Measurements from ENCODE around the gene MSI1. TPM values are rescaled to one million over a fixed set of nuclear protein-coding genes. Genes with fewer than 3 reads are reported as not detected.

MSI1 gene
- total RNA-seq, 2 donors from 2014 or later, result 0.66 to 1.3 TPM

GRCh38 chr12:120292411-120292660 lies 76.6 kb downstream of the MSI1 start:
- peak; percentile 4 for ATAC-seq
- intact Hi-C loops (cut with DNase I), result no loop called here

More at GRCh38 chr12:120292411-120292660, 76.6 kb downstream of the MSI1 start:
- peak overlapping the region; percentile 21 to 51 for H3K4me3 ChIP-seq
- DNase-seq, result no peak
- no peaks in the 10 kb centered on the region for H3K36me3 ChIP-seq (replicated peaks in 1 of 2; ENCODE audit: insufficient read depth in 1 of 2, low read depth in 2 of 2)
- H3K27ac ChIP-seq, result peak overlapping the region; percentile 98 to 99 (median 99)
- H3K4me1 ChIP-seq, result peaks cover 18% of the 10 kb centered on the region
- WGBS, 2 donors, result 0% methylated on average over 17 of the region's 17 CpGs
- no peaks in the 10 kb centered on the region for H3K9me3 ChIP-seq
- no peaks in the 10 kb centered on the region for H3K27me3 ChIP-seq
- TF ChIP-seq, protein P1, sequence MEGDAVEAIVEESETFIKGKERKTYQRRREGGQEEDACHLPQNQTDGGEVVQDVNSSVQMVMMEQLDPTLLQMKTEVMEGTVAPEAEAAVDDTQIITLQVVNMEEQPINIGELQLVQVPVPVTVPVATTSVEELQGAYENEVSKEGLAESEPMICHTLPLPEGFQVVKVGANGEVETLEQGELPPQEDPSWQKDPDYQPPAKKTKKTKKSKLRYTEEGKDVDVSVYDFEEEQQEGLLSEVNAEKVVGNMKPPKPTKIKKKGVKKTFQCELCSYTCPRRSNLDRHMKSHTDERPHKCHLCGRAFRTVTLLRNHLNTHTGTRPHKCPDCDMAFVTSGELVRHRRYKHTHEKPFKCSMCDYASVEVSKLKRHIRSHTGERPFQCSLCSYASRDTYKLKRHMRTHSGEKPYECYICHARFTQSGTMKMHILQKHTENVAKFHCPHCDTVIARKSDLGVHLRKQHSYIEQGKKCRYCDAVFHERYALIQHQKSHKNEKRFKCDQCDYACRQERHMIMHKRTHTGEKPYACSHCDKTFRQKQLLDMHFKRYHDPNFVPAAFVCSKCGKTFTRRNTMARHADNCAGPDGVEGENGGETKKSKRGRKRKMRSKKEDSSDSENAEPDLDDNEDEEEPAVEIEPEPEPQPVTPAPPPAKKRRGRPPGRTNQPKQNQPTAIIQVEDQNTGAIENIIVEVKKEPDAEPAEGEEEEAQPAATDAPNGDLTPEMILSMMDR (IDR thresholded peaks at IDR 0.05), result no peak

Small RNA genes within 50 kb of the gene (small RNA-seq; reads per million reads assigned to genes)
- gene RNU4-1 (839 reads per million, percentile 99 among the genes with 10 or more reads in this experiment), gene RNU4-2 (638 reads per million, percentile 98 among the genes with 10 or more reads in this experiment), gene RNU6-1088P (not detected)

Other genes with a start within 250 kb of the MSI1 start
- gene GCN1, start 174.4 kb downstream of the MSI1 start, total RNA-seq, result 10 to 100 TPM; 39.7 to 83.1 TPM
- gene RPLP0, start 168.1 kb downstream of the MSI1 start, total RNA-seq, result 1,000 to 10,000 TPM; 1,243 to 1,902 TPM
- gene PXN, start 103.4 kb downstream of the MSI1 start, total RNA-seq, result 10 to 100 TPM; 29.3 to 35.9 TPM
- under 1 TPM; under 0.01 TPM for gene RNU4-2, start 77.3 kb downstream of the MSI1 start, total RNA-seq
- under 1 TPM; under 0.01 TPM for gene RNU4-1, start 75.9 kb downstream of the MSI1 start, total RNA-seq
- gene SIRT4, start 66.8 kb downstream of the MSI1 start, total RNA-seq, result 1 to 10 TPM in 1 of 2 donors, under 1 TPM in 1; 0.99 to 6.2 TPM
- over 10,000 TPM in 1 of 2 donors, 1,000 to 10,000 TPM in 1; 6,971 to 11,984 TPM for gene PLA2G1B, start 41.4 kb downstream of the MSI1 start, total RNA-seq
- 100 to 1,000 TPM; 183 to 359 TPM for gene COX6A1, start 68.9 kb upstream of the MSI1 start, total RNA-seq
- 10 to 100 TPM in 1 of 2 donors, 1 to 10 TPM in 1; 2.3 to 11.2 TPM for gene TRIAP1, start 77.2 kb upstream of the MSI1 start, total RNA-seq
- gene GATC, start 77.3 kb upstream of the MSI1 start, total RNA-seq, result 10 to 100 TPM; 16.9 to 24.1 TPM
- 10 to 100 TPM; 86.0 to 93.9 TPM for gene SRSF9, start 100.6 kb upstream of the MSI1 start, total RNA-seq
- 100 to 1,000 TPM in 1 of 2 donors, 10 to 100 TPM in 1; 48.5 to 143 TPM for gene DYNLL1, start 126.9 kb upstream of the MSI1 start, total RNA-seq
- 10 to 100 TPM in 1 of 2 donors, 1 to 10 TPM in 1; 9.6 to 24.1 TPM for gene COQ5, start 160.0 kb upstream of the MSI1 start, total RNA-seq
- 100 to 1,000 TPM in 1 of 2 donors, 10 to 100 TPM in 1; 62.5 to 124 TPM for gene RNF10, start 165.2 kb upstream of the MSI1 start, total RNA-seq
- gene POP5, start 212.2 kb upstream of the MSI1 start, total RNA-seq, result 10 to 100 TPM; 23.9 to 45.8 TPM

Measured in body of pancreas (tissue), 4 donors.